Karpas-422 (cell line): Measurements from ENCODE around the gene SPSB4. TPM values are rescaled to one million over a fixed set of nuclear protein-coding genes. Genes with fewer than 3 reads are reported as not detected.

Experiments used
- DNase-seq: peaks from one replicate; pipeline ENCODE4 v3.0.0-alpha.2; 2015
- H2AFZ ChIP-seq: fragments of 200-600 bp; sonication (generic); 2 replicates; pipeline ENCODE4 v1.6.1; 2014; ENCODE audit warnings: antibody characterized with exemption, low read length, mixed read lengths
- H3K27ac ChIP-seq: fragments of 200-600 bp; sonication (generic); 2 replicates; pipeline ENCODE4 v1.5.1; 2014; ENCODE audit warnings: mild to moderate bottlenecking, low read length, moderate library complexity
- H3K27me3 ChIP-seq: fragments of 200-600 bp; sonication (generic); 2 replicates; pipeline ENCODE4 v1.6.1; 2014; ENCODE audit warnings: low read length, mixed read lengths
- H3K36me3 ChIP-seq: fragments of 200-600 bp; sonication (generic); 2 replicates; pipeline ENCODE4 v1.6.1; 2014; ENCODE audit warnings: low read length, mixed read lengths; ENCODE audit not compliant: insufficient read depth
- H3K4me1 ChIP-seq: fragments of 200-600 bp; sonication (generic); 2 replicates; pipeline ENCODE4 v1.6.1; 2014; ENCODE audit warnings: mild to moderate bottlenecking, low read length, mixed read lengths
- H3K4me2 ChIP-seq: fragments of 200-600 bp; sonication (generic); 2 replicates; pipeline ENCODE4 v1.6.1; 2014; ENCODE audit warnings: low read length, low read depth, mild to moderate bottlenecking; ENCODE audit not compliant: poor library complexity, severe bottlenecking
- H3K4me3 ChIP-seq: fragments of 200-600 bp; sonication (generic); 2 replicates; pipeline ENCODE4 v1.5.1; 2014; ENCODE audit warnings: mild to moderate bottlenecking, antibody characterized with exemption, low read length, mixed read lengths
- H3K79me2 ChIP-seq: fragments of 200-600 bp; sonication (generic); 2 replicates; pipeline ENCODE4 v1.6.1; 2014; ENCODE audit warnings: mild to moderate bottlenecking, low read length, mixed read lengths
- H3K9ac ChIP-seq: fragments of 200-600 bp; sonication (generic); 2 replicates; pipeline ENCODE4 v1.6.0; 2014; ENCODE audit warnings: low read length
- H3K9me2 ChIP-seq: fragments of 200-600 bp; sonication (generic), shearing (Covaris generic); replicated peaks from 2 replicates; pipeline ENCODE4 v1.6.0; 2014; ENCODE audit warnings: mild to moderate bottlenecking, low read length, moderate library complexity; ENCODE audit not compliant: insufficient read depth
- H3K9me3 ChIP-seq: fragments of 300-700, 200-600 bp; sonication (generic); 2 replicates; pipeline ENCODE4 v1.6.1; 2014; ENCODE audit warnings: low read length, mixed read lengths
- H4K20me1 ChIP-seq: fragments of 200-600 bp; sonication (generic); 2 replicates; pipeline ENCODE4 v1.6.1; 2014; ENCODE audit warnings: mild to moderate bottlenecking, antibody characterized with exemption, low read length, low read depth; ENCODE audit not compliant: insufficient read depth
- total RNA-seq: library from RNA; depleted of rRNA; stranded (reverse); fragments of >200 nt; shearing (Covaris generic); gene quantifications from 2 replicates; pipeline ENCODE4 v1.2.3, GENCODE V29; 2014; ENCODE audit warnings: low replicate concordance

Gene SPSB4
- total RNA-seq, 1 experiment from 2014 or later = not detected

GRCh38 chr3:141092663-141093062 lies 41.5 kb downstream of the SPSB4 start:
- H3K9me2 ChIP-seq = no peaks in the 10 kb centered on the region
- H4K20me1 ChIP-seq = no peaks in the 10 kb centered on the region
- no peak overlapping the region for H2AFZ ChIP-seq
- H3K27me3 ChIP-seq = no peaks in the 10 kb centered on the region
- no peaks in the 10 kb centered on the region for H3K79me2 ChIP-seq
- no peaks in the 10 kb centered on the region for H3K36me3 ChIP-seq
- H3K27ac ChIP-seq = no peak overlapping the region
- no peaks in the 10 kb centered on the region for H3K4me1 ChIP-seq
- H3K9me3 ChIP-seq = no peaks in the 10 kb centered on the region
- H3K4me3 ChIP-seq = no peak overlapping the region
- DNase-seq = no peak
- H3K4me2 ChIP-seq = no peak overlapping the region
- no peak overlapping the region for H3K9ac ChIP-seq

GRCh38 chr3:141093397-141093796 lies 42.2 kb downstream of the SPSB4 start:
- H3K9me2 ChIP-seq = no peaks in the 10 kb centered on the region
- H3K36me3 ChIP-seq = no peaks in the 10 kb centered on the region
- H3K79me2 ChIP-seq = no peaks in the 10 kb centered on the region
- H3K27ac ChIP-seq = no peak overlapping the region
- no peaks in the 10 kb centered on the region for H4K20me1 ChIP-seq
- H2AFZ ChIP-seq = no peak overlapping the region
- H3K9me3 ChIP-seq = no peaks in the 10 kb centered on the region
- DNase-seq = no peak
- H3K27me3 ChIP-seq = no peaks in the 10 kb centered on the region
- H3K4me1 ChIP-seq = no peaks in the 10 kb centered on the region
- H3K4me2 ChIP-seq = no peak overlapping the region
- no peak overlapping the region for H3K4me3 ChIP-seq
- no peak overlapping the region for H3K9ac ChIP-seq

GRCh38 chr3:141093971-141094684 lies 43.0 kb downstream of the SPSB4 start:
- H4K20me1 ChIP-seq = no peaks in the 10 kb centered on the region
- H3K36me3 ChIP-seq = no peaks in the 10 kb centered on the region
- no peaks in the 10 kb centered on the region for H3K4me1 ChIP-seq
- H3K27ac ChIP-seq = no peak overlapping the region
- H2AFZ ChIP-seq = no peak overlapping the region
- H3K4me3 ChIP-seq = no peak overlapping the region
- no peaks in the 10 kb centered on the region for H3K27me3 ChIP-seq
- no peak for DNase-seq
- H3K9me2 ChIP-seq = no peaks in the 10 kb centered on the region
- H3K9me3 ChIP-seq = no peaks in the 10 kb centered on the region
- H3K79me2 ChIP-seq = no peaks in the 10 kb centered on the region
- H3K4me2 ChIP-seq = no peak overlapping the region
- H3K9ac ChIP-seq = no peak overlapping the region

DNA sequence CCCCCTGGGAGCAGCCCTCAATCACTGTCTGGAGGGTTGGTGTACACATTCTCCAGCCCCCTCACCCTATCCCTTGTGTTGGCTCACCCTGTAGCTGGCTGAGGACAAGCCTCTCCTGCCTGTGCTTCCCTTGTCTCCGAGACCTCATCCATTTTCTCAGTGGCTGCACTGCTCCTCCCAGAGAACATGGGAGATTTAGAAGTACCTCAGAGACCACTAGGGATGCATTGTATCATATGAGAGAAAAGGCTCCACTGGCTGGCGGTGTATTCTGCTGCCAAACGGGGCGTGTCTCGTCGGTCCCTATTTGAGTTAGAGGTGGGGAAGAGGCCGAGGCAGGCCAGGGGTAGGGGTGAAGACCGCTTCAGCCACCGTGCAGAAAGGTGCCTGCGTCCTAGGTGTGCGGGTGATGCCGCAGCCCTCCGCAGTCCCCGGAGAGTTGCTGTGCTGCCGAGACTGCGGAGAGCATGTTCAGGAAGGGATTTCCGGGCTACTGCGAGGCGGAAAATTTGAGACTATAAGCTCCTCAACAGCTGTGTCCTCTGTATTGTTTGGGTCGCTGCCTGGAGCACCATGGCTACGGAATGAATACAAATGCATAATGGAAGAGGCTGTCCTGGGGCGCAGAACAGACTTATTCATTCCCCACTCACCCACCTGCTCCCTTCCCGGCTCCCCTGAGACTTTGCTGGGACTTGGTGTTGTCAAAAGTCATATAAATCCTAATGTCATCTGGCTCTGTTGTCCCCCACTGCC lies 43.8 kb downstream of the SPSB4 start:
- no peak overlapping the region for H3K27ac ChIP-seq
- no peaks in the 10 kb centered on the region for H3K9me3 ChIP-seq
- H3K4me3 ChIP-seq = no peak overlapping the region
- H4K20me1 ChIP-seq = no peaks in the 10 kb centered on the region
- H3K36me3 ChIP-seq = no peaks in the 10 kb centered on the region
- H3K4me1 ChIP-seq = no peaks in the 10 kb centered on the region
- no peaks in the 10 kb centered on the region for H3K9me2 ChIP-seq
- DNase-seq = no peak
- no peak overlapping the region for H2AFZ ChIP-seq
- H3K4me2 ChIP-seq = no peak overlapping the region
- H3K9ac ChIP-seq = no peak overlapping the region
- H3K27me3 ChIP-seq = no peaks in the 10 kb centered on the region
- H3K79me2 ChIP-seq = no peaks in the 10 kb centered on the region

DNA sequence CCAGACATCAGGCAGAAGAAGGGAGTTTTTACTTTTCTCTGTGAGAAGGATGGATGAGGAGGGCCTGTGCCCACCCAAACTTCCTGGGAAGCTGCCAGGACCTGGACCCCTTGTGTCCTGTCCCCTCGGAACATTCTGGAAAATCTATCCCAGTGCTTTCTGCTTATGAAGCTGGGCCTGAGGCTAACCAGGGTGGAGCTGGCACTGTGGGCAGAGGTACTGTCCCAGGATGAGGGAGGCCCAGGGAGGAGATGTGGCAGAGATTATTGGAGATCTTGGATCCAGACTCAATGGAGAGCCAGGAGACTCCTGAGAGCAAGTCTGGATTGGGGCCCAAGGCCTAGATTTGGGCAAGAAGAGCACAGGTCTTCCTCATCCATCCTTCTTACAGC lies 44.4 kb downstream of the SPSB4 start:
- no peak overlapping the region for H3K9ac ChIP-seq
- H2AFZ ChIP-seq = no peak overlapping the region
- no peak overlapping the region for H3K4me2 ChIP-seq
- no peaks in the 10 kb centered on the region for H3K9me2 ChIP-seq
- H4K20me1 ChIP-seq = no peaks in the 10 kb centered on the region
- no peaks in the 10 kb centered on the region for H3K79me2 ChIP-seq
- H3K4me1 ChIP-seq = no peaks in the 10 kb centered on the region
- DNase-seq = no peak
- H3K27ac ChIP-seq = no peak overlapping the region
- no peaks in the 10 kb centered on the region for H3K9me3 ChIP-seq
- no peaks in the 10 kb centered on the region for H3K27me3 ChIP-seq
- no peaks in the 10 kb centered on the region for H3K36me3 ChIP-seq
- H3K4me3 ChIP-seq = no peak overlapping the region

GRCh38 chr3:141096164-141096563 lies 45.0 kb downstream of the SPSB4 start:
- Histone ChIP-seq H4K20me1 (no peaks in the 10 kb centered on the region), H3K79me2 (no peaks in the 10 kb centered on the region), H3K4me3 (no peak overlapping the region), H3K36me3 (no peaks in the 10 kb centered on the region), H2AFZ (no peak overlapping the region), H3K9me3 (no peaks in the 10 kb centered on the region), H3K27ac (no peak overlapping the region), H3K27me3 (no peaks in the 10 kb centered on the region), H3K4me2 (no peak overlapping the region), H3K9me2 (no peaks in the 10 kb centered on the region), H3K4me1 (no peaks in the 10 kb centered on the region), H3K9ac (no peak overlapping the region)
- no peak for DNase-seq

GRCh38 chr3:141096981-141097380 lies 45.8 kb downstream of the SPSB4 start:
- H3K36me3 ChIP-seq = no peaks in the 10 kb centered on the region
- H3K27ac ChIP-seq = no peak overlapping the region
- DNase-seq = no peak
- H3K4me3 ChIP-seq = no peak overlapping the region
- H3K4me2 ChIP-seq = no peak overlapping the region
- H3K9ac ChIP-seq = no peak overlapping the region
- no peaks in the 10 kb centered on the region for H4K20me1 ChIP-seq
- no peaks in the 10 kb centered on the region for H3K9me2 ChIP-seq
- H2AFZ ChIP-seq = no peak overlapping the region
- no peaks in the 10 kb centered on the region for H3K27me3 ChIP-seq
- H3K9me3 ChIP-seq = no peaks in the 10 kb centered on the region
- no peaks in the 10 kb centered on the region for H3K79me2 ChIP-seq
- no peaks in the 10 kb centered on the region for H3K4me1 ChIP-seq

GRCh38 chr3:141100112-141100511 lies 49.0 kb downstream of the SPSB4 start:
- Histone ChIP-seq H2AFZ (no peak overlapping the region), H3K27ac (no peak overlapping the region), H3K4me1 (no peaks in the 10 kb centered on the region), H3K27me3 (no peaks in the 10 kb centered on the region), H3K9ac (no peak overlapping the region), H3K4me3 (no peak overlapping the region), H4K20me1 (no peaks in the 10 kb centered on the region), H3K36me3 (no peaks in the 10 kb centered on the region), H3K9me2 (no peaks in the 10 kb centered on the region), H3K4me2 (no peak overlapping the region), H3K79me2 (no peaks in the 10 kb centered on the region), H3K9me3 (no peaks in the 10 kb centered on the region)
- no peak for DNase-seq
